ENCODE data around the gene MAP3K5. TPM values are rescaled to one million over a fixed set of nuclear protein-coding genes. Genes with fewer than 3 reads are reported as not detected.

MAP3K5 gene
- total RNA-seq, 1 donor from 2014 or later, result 6.1 TPM

DNA sequence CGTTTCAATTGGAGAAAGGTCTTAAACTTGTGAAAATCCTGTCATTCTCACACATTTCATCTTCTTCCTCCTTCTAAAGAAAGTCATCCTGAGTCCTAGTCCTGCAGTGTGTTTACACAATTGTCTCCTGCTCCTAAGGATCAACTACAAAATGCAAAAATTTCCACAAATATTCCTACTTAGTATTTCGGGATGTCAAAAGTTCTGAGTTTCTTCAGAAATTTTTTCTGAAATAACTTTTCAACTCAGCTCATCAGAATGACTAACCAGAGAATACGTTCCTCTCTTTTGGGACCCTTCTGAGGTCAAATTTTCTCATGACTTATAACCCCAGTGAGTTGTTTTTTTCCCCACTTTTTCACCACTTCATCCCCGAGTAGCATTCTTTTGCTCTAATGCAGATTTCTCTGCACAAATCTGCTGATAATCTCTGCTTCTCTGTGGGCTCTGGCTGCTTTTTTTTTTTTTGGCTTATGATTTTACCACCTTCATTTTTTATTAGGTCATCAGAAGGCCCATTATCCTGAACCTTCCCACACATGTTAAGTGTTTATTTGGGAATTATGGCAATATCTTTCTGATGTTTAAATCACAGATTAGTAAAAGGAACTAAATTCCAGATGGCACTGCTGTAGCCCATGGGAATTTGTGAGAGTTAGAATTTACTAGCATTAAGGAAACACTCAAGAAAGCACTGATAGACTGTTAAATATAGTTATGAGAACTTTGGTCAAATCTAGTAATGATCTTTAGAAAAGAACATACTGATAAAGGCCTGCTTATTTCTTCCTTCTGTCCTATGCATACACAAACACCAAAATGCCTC lies 41.4 kb downstream of the MAP3K5 start:
- Mint-ChIP-seq H3K9me3 (no peaks in the 10 kb centered on the region), H3K4me1 (ENCODE audit: low read depth) (peaks cover 69% of the 10 kb centered on the region), H3K4me3 (ENCODE audit: low read depth) (peak overlapping the region; percentile 66), H3K27me3 (ENCODE audit: low read depth) (peaks cover 8% of the 10 kb centered on the region), H3K27ac (peak overlapping the region; percentile 70), H3K36me3 (ENCODE audit: low read depth) (peaks cover 6% of the 10 kb centered on the region)
- intact Hi-C loops (cut with micrococcal nuclease), result loop anchor here (1.0 to 5.0 kb wide), 3 partner anchors 37 to 106 kb away; no protein-coding TSS in a partner anchor
- no peak for DNase-seq (ENCODE audit: low spot score)

DNA sequence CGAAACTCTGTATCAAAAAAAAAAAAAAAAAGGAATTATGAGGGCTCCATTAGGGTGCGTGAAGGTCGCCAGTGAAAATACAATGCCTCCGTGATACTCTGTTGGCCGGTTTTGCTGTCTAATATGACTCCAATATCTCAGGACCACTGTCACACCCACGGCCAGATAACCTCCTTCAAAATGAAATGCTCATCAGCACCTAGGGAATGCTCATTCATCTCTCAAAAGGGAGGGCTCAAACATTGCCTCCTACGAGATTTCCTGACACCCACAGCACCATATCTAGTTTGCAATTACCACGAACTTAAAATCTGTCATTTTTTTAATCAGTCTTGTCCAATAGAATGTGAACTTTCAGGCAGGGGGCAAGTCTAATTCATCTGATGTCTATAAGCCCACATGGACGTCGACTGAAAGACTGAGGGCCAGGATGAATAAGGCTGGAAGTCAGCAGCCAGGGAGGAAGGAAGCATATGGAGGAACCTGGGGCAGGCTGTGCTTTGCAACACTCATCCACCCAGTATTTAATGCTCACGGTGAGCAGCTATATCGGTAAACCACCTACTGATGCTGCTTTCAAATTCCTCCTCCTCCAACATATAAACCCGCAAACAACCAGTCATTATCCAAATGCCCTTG lies 42.8 kb downstream of the MAP3K5 start:
- intact Hi-C loops (cut with micrococcal nuclease), result no loop called here
- H3K4me3 Mint-ChIP-seq (ENCODE audit: low read depth), result no peak overlapping the region
- no peak for DNase-seq (ENCODE audit: low spot score)
- H3K4me1 Mint-ChIP-seq (ENCODE audit: low read depth), result peaks cover 58% of the 10 kb centered on the region
- H3K27me3 Mint-ChIP-seq (ENCODE audit: low read depth), result peaks cover 7% of the 10 kb centered on the region
- H3K27ac Mint-ChIP-seq, result no peak overlapping the region
- no peaks in the 10 kb centered on the region for H3K9me3 Mint-ChIP-seq
- H3K36me3 Mint-ChIP-seq (ENCODE audit: low read depth), result peaks cover 6% of the 10 kb centered on the region

DNA sequence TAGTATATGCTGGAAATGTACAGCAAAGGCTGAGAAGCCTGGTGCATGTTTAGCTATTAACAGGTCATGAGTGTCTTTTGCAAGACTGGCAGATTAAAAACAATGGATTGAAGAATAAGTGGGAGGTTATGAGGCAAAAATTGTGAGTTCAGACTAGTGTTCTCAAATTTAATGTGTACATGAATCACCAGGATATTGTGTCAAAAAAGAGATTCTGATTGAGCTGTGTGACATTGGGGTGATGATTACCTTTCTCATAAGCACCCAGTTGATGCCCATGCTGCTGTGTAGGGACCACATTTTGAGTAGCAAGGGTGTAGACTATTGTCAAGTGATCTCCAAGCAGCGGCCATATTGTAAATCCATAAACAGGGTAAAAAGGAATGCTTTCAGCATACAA lies 44.8 kb downstream of the MAP3K5 start:
- Mint-ChIP-seq H3K36me3 (ENCODE audit: low read depth) (peaks cover 6% of the 10 kb centered on the region), H3K9me3 (no peaks in the 10 kb centered on the region), H3K4me1 (ENCODE audit: low read depth) (peaks cover 41% of the 10 kb centered on the region), H3K4me3 (ENCODE audit: low read depth) (no peak overlapping the region), H3K27me3 (ENCODE audit: low read depth) (peaks cover 5% of the 10 kb centered on the region), H3K27ac (no peak overlapping the region)
- DNase-seq (ENCODE audit: low spot score), result no peak
- intact Hi-C loops (cut with micrococcal nuclease), result no loop called here

DNA sequence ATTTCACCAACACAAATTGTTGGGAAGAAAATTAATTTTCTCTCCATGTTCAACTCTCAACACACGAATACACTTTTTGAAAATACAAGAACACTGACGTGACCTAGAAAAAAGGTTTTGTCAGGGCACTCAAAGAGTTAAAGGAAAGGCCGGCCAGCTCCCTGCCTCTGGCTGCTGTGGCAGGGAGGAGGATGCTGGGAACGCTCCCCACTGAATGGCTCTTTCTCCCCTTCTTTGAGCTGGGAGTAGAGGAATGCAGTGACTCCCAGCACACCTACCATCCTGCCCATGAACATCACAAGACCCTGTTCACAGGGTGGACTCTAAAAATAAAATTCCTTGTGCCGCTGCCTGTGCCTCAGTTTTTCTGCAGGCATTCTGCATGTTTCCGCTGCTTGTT lies 47.0 kb downstream of the MAP3K5 start:
- Mint-ChIP-seq H3K36me3 (ENCODE audit: low read depth) (peaks cover 6% of the 10 kb centered on the region), H3K9me3 (no peaks in the 10 kb centered on the region), H3K27me3 (ENCODE audit: low read depth) (peaks cover 5% of the 10 kb centered on the region), H3K4me1 (ENCODE audit: low read depth) (peaks cover 25% of the 10 kb centered on the region), H3K4me3 (ENCODE audit: low read depth) (no peak overlapping the region), H3K27ac (no peak overlapping the region)
- intact Hi-C loops (cut with micrococcal nuclease), result no loop called here
- no peak for DNase-seq (ENCODE audit: low spot score)

DNA sequence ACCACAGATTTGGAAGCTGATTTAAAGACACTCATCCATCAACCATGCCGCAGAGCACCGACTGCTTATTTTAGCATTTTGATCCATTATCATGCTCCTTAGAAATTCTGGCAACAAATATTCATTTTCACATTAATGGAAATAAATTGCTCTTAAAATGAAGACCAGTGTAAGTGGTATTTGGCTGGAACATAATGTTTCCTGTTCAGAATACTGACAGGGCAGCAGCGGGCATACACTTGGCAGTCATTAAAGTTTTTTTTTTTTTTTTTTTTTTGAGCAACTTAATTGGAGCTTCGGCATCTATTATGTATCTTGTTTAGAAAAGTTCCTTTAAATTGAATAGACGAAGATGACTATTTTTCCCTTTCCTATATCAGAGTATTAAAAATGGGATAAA lies 47.4 kb downstream of the MAP3K5 start:
- Mint-ChIP-seq H3K27me3 (ENCODE audit: low read depth) (peaks cover 5% of the 10 kb centered on the region), H3K9me3 (no peaks in the 10 kb centered on the region), H3K4me1 (ENCODE audit: low read depth) (peaks cover 26% of the 10 kb centered on the region), H3K27ac (no peak overlapping the region), H3K4me3 (ENCODE audit: low read depth) (no peak overlapping the region), H3K36me3 (ENCODE audit: low read depth) (peaks cover 6% of the 10 kb centered on the region)
- no peak for DNase-seq (ENCODE audit: low spot score)
- intact Hi-C loops (cut with micrococcal nuclease), result no loop called here

DNA sequence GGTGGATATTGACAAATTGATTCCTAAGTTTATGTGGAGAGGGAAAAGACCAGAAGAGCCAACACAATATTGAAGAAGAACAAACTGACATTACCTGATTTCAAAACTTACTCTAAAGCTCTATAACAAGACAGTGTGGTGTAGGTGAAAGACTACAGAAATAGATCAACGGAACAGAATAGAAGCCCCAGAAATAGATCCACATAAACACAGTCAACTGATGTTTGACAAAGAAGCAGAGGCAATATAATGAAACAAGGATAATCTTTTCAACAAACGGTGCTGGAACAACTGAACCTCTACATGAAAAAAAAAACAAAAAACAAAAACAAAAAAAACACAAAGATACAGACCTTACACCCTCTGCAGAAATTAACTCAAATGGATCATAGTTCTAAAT lies 50.2 kb downstream of the MAP3K5 start:
- peaks cover 15% of the 10 kb centered on the region for H3K4me1 Mint-ChIP-seq (ENCODE audit: low read depth)
- no peak for DNase-seq (ENCODE audit: low spot score)
- H3K4me3 Mint-ChIP-seq (ENCODE audit: low read depth), result no peak overlapping the region
- no peaks in the 10 kb centered on the region for H3K36me3 Mint-ChIP-seq (ENCODE audit: low read depth)
- H3K9me3 Mint-ChIP-seq, result no peaks in the 10 kb centered on the region
- H3K27ac Mint-ChIP-seq, result no peak overlapping the region
- intact Hi-C loops (cut with micrococcal nuclease), result no loop called here
- H3K27me3 Mint-ChIP-seq (ENCODE audit: low read depth), result peaks cover 2% of the 10 kb centered on the region

DNA sequence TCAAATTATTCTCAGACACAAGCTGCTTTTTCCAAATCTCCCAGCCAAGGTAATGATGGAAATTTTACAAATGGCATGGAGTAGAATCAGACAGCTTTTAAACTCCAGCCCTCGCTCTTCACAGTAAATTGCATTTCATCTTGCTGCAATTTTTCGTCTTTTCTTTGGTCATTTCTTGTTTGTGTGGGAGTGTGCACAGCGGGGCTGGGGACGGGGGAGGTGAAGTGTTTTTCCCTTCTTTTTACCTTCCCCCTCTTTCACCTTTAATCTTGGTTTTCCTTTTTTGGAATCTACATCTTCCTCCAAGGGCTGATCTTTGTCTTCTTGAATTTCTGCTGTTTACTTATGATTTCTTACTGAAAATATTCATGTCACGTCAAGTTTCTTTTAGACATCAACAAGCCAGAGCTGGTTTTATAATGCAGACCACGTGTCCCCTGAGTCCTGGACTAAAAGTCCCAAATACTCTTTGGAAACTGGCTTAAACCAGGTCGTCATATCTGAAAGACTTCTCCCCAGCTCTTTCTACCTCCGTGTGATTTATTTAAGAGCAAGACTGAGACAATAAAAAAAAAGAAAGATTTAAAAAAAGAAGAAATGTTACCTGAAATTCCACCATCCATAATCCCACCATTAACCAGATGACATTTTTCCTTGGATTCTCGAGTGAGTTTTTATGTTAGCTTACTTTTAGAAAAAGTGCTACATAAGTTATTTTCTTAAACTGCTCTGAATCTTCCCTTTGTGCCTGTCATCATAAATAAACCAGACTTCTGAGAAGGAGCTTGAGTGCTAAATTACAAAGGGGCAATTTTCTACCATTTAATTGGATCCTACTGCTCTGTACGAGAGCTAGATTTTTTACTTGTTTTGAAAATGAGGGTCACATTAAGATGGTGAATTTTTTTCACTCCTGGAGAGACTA lies 52.0 kb downstream of the MAP3K5 start:
- no peaks in the 10 kb centered on the region for H3K36me3 Mint-ChIP-seq (ENCODE audit: low read depth)
- no peak for DNase-seq (ENCODE audit: low spot score)
- intact Hi-C loops (cut with micrococcal nuclease), result no loop called here
- H3K4me1 Mint-ChIP-seq (ENCODE audit: low read depth), result peaks cover 12% of the 10 kb centered on the region
- no peaks in the 10 kb centered on the region for H3K27me3 Mint-ChIP-seq (ENCODE audit: low read depth)
- no peaks in the 10 kb centered on the region for H3K9me3 Mint-ChIP-seq
- H3K27ac Mint-ChIP-seq, result no peak overlapping the region
- no peak overlapping the region for H3K4me3 Mint-ChIP-seq (ENCODE audit: low read depth)

DNA sequence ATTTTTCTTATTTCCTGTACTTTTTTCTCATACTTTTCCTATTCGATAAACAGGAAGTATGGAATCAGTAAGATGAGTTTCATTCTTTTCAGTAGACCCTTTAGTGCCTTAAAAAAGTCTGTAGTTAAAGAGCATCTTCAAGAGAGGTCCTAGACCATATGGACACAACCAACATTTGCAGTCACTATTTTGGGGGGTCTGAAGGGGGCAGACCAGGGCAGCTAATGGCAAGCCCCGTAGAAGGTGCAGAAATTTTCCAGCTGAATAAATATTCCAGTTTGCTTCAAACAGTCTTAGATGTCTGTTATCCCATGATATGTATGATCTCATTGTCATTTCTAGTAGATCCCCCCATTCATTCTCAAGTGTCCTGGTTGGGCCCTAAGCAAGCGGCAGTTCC lies 52.8 kb downstream of the MAP3K5 start:
- DNase-seq (ENCODE audit: low spot score), result no peak
- H3K36me3 Mint-ChIP-seq (ENCODE audit: low read depth), result no peaks in the 10 kb centered on the region
- H3K27me3 Mint-ChIP-seq (ENCODE audit: low read depth), result no peaks in the 10 kb centered on the region
- peaks cover 12% of the 10 kb centered on the region for H3K4me1 Mint-ChIP-seq (ENCODE audit: low read depth)
- no peak overlapping the region for H3K4me3 Mint-ChIP-seq (ENCODE audit: low read depth)
- H3K9me3 Mint-ChIP-seq, result no peaks in the 10 kb centered on the region
- intact Hi-C loops (cut with micrococcal nuclease), result no loop called here
- H3K27ac Mint-ChIP-seq, result no peak overlapping the region

DNA sequence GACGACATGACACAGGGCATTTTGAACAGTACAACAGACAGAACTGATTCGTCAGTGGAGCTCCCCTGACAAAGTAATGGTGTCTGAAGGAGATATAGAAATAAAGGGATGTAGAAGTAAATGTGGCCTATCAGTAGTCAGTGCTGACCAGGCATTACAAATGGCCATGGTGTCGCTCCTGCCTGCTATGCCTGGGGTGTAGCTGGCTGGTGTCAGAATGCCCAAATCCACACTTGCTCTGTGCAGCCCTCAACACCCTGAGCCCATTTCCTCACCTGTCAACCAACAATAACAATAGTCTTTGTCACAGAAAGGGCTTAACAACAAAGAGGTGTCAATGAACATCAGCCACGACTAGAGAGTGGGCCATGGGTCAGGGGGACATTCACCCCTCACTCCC lies 53.2 kb downstream of the MAP3K5 start:
- no peak overlapping the region for H3K4me3 Mint-ChIP-seq (ENCODE audit: low read depth)
- DNase-seq (ENCODE audit: low spot score), result no peak
- peaks cover 12% of the 10 kb centered on the region for H3K4me1 Mint-ChIP-seq (ENCODE audit: low read depth)
- H3K27ac Mint-ChIP-seq, result no peak overlapping the region
- no peaks in the 10 kb centered on the region for H3K9me3 Mint-ChIP-seq
- no peaks in the 10 kb centered on the region for H3K27me3 Mint-ChIP-seq (ENCODE audit: low read depth)
- intact Hi-C loops (cut with micrococcal nuclease), result no loop called here
- no peaks in the 10 kb centered on the region for H3K36me3 Mint-ChIP-seq (ENCODE audit: low read depth)

DNA sequence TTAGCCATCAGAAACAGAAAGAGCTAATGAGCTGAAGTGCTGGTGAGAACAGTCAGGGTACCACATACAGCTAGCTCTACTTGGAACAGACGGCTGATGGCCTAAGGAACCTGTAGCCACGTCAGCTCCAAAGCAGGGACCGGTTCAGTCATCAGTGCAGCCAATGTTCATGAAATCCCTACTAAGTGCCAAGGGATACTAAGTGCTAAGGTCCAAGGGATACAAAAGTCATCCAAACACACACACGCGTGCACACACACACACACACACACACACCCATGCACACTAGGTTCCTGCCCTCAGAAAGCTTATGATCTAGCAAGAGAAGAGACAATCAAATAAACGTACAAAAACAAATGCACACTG lies 53.6 kb downstream of the MAP3K5 start:
- DNase-seq (ENCODE audit: low spot score), result no peak
- intact Hi-C loops (cut with micrococcal nuclease), result no loop called here
- H3K9me3 Mint-ChIP-seq, result no peaks in the 10 kb centered on the region
- no peak overlapping the region for H3K27ac Mint-ChIP-seq
- no peaks in the 10 kb centered on the region for H3K36me3 Mint-ChIP-seq (ENCODE audit: low read depth)
- H3K4me3 Mint-ChIP-seq (ENCODE audit: low read depth), result no peak overlapping the region
- peaks cover 11% of the 10 kb centered on the region for H3K4me1 Mint-ChIP-seq (ENCODE audit: low read depth)
- no peaks in the 10 kb centered on the region for H3K27me3 Mint-ChIP-seq (ENCODE audit: low read depth)

DNA sequence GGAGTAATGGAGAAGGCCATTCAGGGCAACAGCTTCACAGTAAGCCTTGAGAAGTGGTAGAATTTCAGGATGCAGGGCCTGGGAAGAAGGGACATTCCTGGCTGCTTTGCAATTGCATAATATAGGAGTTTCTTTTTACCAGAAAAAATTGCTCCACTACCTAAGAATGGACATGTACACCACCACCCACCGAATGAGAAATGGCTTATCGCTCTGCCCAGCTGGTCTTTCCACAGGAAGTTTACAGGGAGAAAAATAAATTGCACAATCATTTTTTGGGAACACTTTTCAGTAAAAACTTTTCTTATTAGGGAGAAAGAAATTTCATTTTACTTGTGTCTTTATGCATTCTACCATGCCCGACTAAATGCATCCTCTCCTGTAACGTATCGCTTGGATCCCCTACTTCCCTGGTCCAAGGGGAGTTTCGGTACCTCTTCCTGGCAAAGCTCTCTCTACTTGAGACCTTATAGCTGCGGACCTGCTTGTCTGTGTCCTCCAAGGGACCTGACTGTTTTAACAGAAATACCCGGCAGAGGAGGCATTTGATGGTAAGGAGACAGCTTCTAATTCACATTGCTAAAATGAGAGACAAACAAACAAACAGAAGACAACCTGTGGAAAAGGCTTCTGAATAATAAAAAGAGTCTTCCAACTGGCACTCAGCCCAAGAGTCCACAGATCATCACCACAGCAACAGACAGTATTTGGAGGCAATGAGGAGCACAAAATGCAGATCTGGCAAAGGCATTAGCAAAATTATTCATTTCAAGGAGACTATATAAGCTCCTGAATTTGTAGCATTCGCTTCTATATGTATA lies 54.2 kb downstream of the MAP3K5 start:
- Mint-ChIP-seq H3K36me3 (ENCODE audit: low read depth) (no peaks in the 10 kb centered on the region), H3K27ac (no peak overlapping the region), H3K9me3 (no peaks in the 10 kb centered on the region), H3K4me1 (ENCODE audit: low read depth) (peaks cover 10% of the 10 kb centered on the region), H3K27me3 (ENCODE audit: low read depth) (no peaks in the 10 kb centered on the region), H3K4me3 (ENCODE audit: low read depth) (no peak overlapping the region)
- no peak for DNase-seq (ENCODE audit: low spot score)
- intact Hi-C loops (cut with micrococcal nuclease), result no loop called here

DNA sequence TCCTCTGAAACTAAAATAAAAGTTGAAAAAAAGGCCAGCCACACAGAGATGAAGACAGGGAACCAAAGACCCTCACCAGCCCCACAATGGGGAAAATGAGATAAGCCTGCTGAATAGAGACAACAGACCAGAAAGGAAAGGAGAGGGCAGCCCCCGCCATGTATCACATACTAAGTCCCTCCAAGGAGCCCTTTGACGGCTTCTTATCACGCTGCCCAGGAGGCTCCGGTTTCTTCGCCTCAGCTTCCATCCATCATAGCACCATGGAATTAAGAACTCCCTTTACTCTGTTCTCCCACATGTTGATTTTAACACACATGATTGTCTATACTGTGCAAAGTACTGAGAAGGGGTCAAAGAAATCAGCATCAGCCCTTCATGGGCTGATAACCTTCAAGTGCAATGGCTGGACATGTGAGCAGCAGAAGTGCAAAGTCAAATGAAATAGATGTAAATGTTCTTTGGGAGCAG lies 54.9 kb downstream of the MAP3K5 start:
- Mint-ChIP-seq H3K4me3 (ENCODE audit: low read depth) (no peak overlapping the region), H3K27me3 (ENCODE audit: low read depth) (no peaks in the 10 kb centered on the region), H3K4me1 (ENCODE audit: low read depth) (peaks cover 10% of the 10 kb centered on the region), H3K9me3 (no peaks in the 10 kb centered on the region), H3K36me3 (ENCODE audit: low read depth) (no peaks in the 10 kb centered on the region), H3K27ac (no peak overlapping the region)
- DNase-seq (ENCODE audit: low spot score), result no peak
- intact Hi-C loops (cut with micrococcal nuclease), result no loop called here
